Measurements from ENCODE around the gene KRTAP2-2. TPM values are rescaled to one million over a fixed set of nuclear protein-coding genes. Genes with fewer than 3 reads are reported as not detected.
"Not testable (repeated sequence)": the region's sequence is repeated elsewhere in the genome, so short reads cannot be mapped to it uniquely, and the experiment has no call there.

The KRTAP2-2 gene
- total RNA-seq (2014; rRNA removed; shearing (Covaris generic)): not detected in 2 replicates

GRCh38 chr17:41055130-41055529, at the start of gene KRTAP2-2:
Gene KRTAP2-2, minus strand, starts transcription at chr17:41055230. Its CDS starts 19 bp downstream, at chr17:41055211.
- not testable (repeated sequence) for DNase-seq (ENCODE audit: low read depth)

- DNase-seq (ENCODE audit: low read depth): peak; percentile 64
These were observed 49.5 kb upstream of the KRTAP2-2 start for GRCh38 chr17:41104386-41105038.

- DNase-seq (ENCODE audit: low read depth): no peak
These were observed 48.9 kb upstream of the KRTAP2-2 start for GRCh38 chr17:41103896-41104295.

- no peak for DNase-seq (ENCODE audit: low read depth)
These were observed 46.7 kb upstream of the KRTAP2-2 start, which contains the start of gene KRTAP4-16 for GRCh38 chr17:41101586-41102259. Gene KRTAP4-16, minus strand, starts transcription at chr17:41102209. Its CDS starts 0 bp downstream, at chr17:41102209.

- peak; percentile 89 for DNase-seq (ENCODE audit: low read depth)
These were observed 44.9 kb upstream of the KRTAP2-2 start for GRCh38 chr17:41099682-41100480.

- peak; percentile 85 for DNase-seq (ENCODE audit: low read depth)
These were observed 43.5 kb upstream of the KRTAP2-2 start for GRCh38 chr17:41098481-41098880.

- DNase-seq (ENCODE audit: low read depth): no peak
These were observed 43.0 kb upstream of the KRTAP2-2 start, which contains the start of gene KRTAP4-8 for GRCh38 chr17:41098042-41098441. Gene KRTAP4-8, minus strand, starts transcription at chr17:41098142. Its CDS starts 58 bp downstream, at chr17:41098084.

GRCh38 chr17:41096055-41096454, 41.0 kb upstream of the KRTAP2-2 start:
- no peak for DNase-seq (ENCODE audit: low read depth)

- DNase-seq (ENCODE audit: low read depth): not testable (repeated sequence)
These were observed 33.8 kb upstream of the KRTAP2-2 start for GRCh38 chr17:41088760-41089352.

- DNase-seq (ENCODE audit: low read depth): not testable (repeated sequence)
These were observed 29.2 kb upstream of the KRTAP2-2 start, which contains the start of gene KRTAP4-7 for GRCh38 chr17:41084100-41084856. Gene KRTAP4-7, plus strand, starts transcription at chr17:41084150. Its CDS starts 57 bp downstream, at chr17:41084207.

- DNase-seq (ENCODE audit: low read depth): peak; percentile 61
These were observed 28.4 kb upstream of the KRTAP2-2 start for GRCh38 chr17:41083427-41083826.

- DNase-seq (ENCODE audit: low read depth): peak; percentile 70
These were observed 27.6 kb upstream of the KRTAP2-2 start for GRCh38 chr17:41082626-41083025.

GRCh38 chr17:41076788-41077187, 21.8 kb upstream of the KRTAP2-2 start:
- no peak for DNase-seq (ENCODE audit: low read depth)

- no peak for DNase-seq (ENCODE audit: low read depth)
These were observed 18.6 kb upstream of the KRTAP2-2 start for GRCh38 chr17:41073676-41074075.

- no peak for DNase-seq (ENCODE audit: low read depth)
These were observed 16.8 kb upstream of the KRTAP2-2 start for GRCh38 chr17:41071606-41072360.

GRCh38 chr17:41069031-41069430, 14.0 kb upstream of the KRTAP2-2 start:
- no peak for DNase-seq (ENCODE audit: low read depth)

GRCh38 chr17:41067281-41067680, 12.3 kb upstream of the KRTAP2-2 start:
- peak; percentile 86 for DNase-seq (ENCODE audit: low read depth)

- DNase-seq (ENCODE audit: low read depth): peak; percentile 96
These were observed 11.0 kb upstream of the KRTAP2-2 start, which contains the start of gene KRTAP2-4 for GRCh38 chr17:41065829-41066624. Gene KRTAP2-4, minus strand, starts transcription at chr17:41065879. Its CDS starts 34 bp downstream, at chr17:41065845.
